Measurements from ENCODE around the gene DBNL. TPM values are rescaled to one million over a fixed set of nuclear protein-coding genes. Genes with fewer than 3 reads are reported as not detected.

The DBNL gene
- total RNA-seq, 1 donor from 2014 or later: 140 TPM

- no peak for DNase-seq (ENCODE audit: extremely low read depth, low read depth, low spot score)
Observed at GRCh38 chr7:44075296-44076075, 31.0 kb downstream of the DBNL start.

GRCh38 chr7:44076101-44076895 lies 31.8 kb downstream of the DBNL start:
- DNase-seq (ENCODE audit: extremely low read depth, low read depth, low spot score): no peak

- no peak for DNase-seq (ENCODE audit: extremely low read depth, low read depth, low spot score)
Observed at GRCh38 chr7:44077061-44077460, 32.6 kb downstream of the DBNL start.

- no peak for DNase-seq (ENCODE audit: extremely low read depth, low read depth, low spot score)
Observed at GRCh38 chr7:44077681-44078091, 33.2 kb downstream of the DBNL start.

- DNase-seq (ENCODE audit: extremely low read depth, low read depth, low spot score): no peak
Observed at GRCh38 chr7:44078521-44078920, 34.0 kb downstream of the DBNL start.

- DNase-seq (ENCODE audit: extremely low read depth, low read depth, low spot score): no peak
Observed at GRCh38 chr7:44079331-44080021, 35.0 kb downstream of the DBNL start.

GRCh38 chr7:44080118-44080517 lies 35.6 kb downstream of the DBNL start:
- no peak for DNase-seq (ENCODE audit: extremely low read depth, low read depth, low spot score)

- no peak for DNase-seq (ENCODE audit: extremely low read depth, low read depth, low spot score)
Observed at GRCh38 chr7:44080686-44081265, 36.3 kb downstream of the DBNL start.

- DNase-seq (ENCODE audit: extremely low read depth, low read depth, low spot score): no peak
Observed at GRCh38 chr7:44081266-44081748, 36.8 kb downstream of the DBNL start.

- peak; percentile 69 for DNase-seq (ENCODE audit: extremely low read depth, low read depth, low spot score)
Observed at GRCh38 chr7:44082541-44083207, 38.2 kb downstream of the DBNL start.

- DNase-seq (ENCODE audit: extremely low read depth, low read depth, low spot score): no peak
Observed at GRCh38 chr7:44083796-44084195, 39.3 kb downstream of the DBNL start.

- DNase-seq (ENCODE audit: extremely low read depth, low read depth, low spot score): no peak
Observed at GRCh38 chr7:44084701-44085100, 40.2 kb downstream of the DBNL start.

- no peak for DNase-seq (ENCODE audit: extremely low read depth, low read depth, low spot score)
Observed at GRCh38 chr7:44085546-44085945, 41.0 kb downstream of the DBNL start.

GRCh38 chr7:44086627-44087026 lies 42.1 kb downstream of the DBNL start:
- no peak for DNase-seq (ENCODE audit: extremely low read depth, low read depth, low spot score)

- no peak for DNase-seq (ENCODE audit: extremely low read depth, low read depth, low spot score)
Observed at GRCh38 chr7:44087911-44088838, 43.7 kb downstream of the DBNL start.

GRCh38 chr7:44093102-44093641 lies 48.7 kb downstream of the DBNL start:
- DNase-seq (ENCODE audit: extremely low read depth, low read depth, low spot score): no peak

GRCh38 chr7:44094365-44094764 lies 49.9 kb downstream of the DBNL start:
- no peak for DNase-seq (ENCODE audit: extremely low read depth, low read depth, low spot score)

GRCh38 chr7:44094883-44095592 lies 50.5 kb downstream of the DBNL start:
- no peak for DNase-seq (ENCODE audit: extremely low read depth, low read depth, low spot score)

Data from glomerular endothelial cell (primary cell).